Stimulated activated CD8-positive, alpha-beta memory T cell treated with anti-CD3 and anti-CD28 coated beads, Interleukin-12 subunit alpha, Interleukin-12 subunit beta, amount 100 ng/mL, for 24 hours (primary cell): Measurements from ENCODE around the gene KIF6.

Experiments used
- DNase-seq: peaks from one replicate; pipeline ENCODE4 v3.0.0-alpha.2; 2020; ENCODE audit errors: extremely low read depth

Gene KIF6

DNA sequence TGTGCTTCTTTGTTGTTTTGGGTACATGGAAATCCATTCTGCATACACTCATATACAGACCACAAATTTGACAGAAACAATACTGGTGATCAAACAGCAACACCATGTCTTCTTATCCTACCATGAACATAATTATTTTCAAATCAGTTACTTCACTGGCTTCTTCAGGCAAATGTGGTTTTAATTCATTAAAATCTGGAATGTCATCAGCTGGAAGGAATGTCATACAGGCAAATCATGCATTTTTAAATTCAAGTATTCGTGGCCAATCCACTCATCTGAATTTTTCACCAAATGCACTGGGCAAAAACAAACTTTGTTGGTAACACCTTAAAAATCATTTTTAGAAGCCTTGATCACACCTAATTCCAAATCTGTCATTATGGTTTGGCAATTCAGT is 59.3 kb downstream of the KIF6 start:
- no peak for DNase-seq

DNA sequence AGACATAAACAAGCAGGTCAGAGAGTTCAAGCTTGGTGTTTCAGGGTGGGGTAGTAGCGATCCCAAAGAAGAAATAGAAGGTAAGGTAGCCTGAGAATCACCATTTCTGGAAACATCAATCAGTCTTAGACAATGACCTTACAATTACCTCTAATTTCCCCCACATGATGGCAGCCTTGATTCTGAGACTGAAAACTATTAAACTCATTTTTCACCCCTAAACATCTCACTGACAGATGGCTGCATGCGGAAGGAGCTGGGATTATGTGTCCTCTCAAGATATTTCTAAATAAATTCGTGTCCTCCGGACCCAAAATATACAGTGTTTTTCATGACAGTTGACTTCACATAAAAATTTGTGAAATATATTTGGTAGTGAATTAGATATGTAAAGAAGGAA is 61.0 kb downstream of the KIF6 start:
- DNase-seq = no peak

DNA sequence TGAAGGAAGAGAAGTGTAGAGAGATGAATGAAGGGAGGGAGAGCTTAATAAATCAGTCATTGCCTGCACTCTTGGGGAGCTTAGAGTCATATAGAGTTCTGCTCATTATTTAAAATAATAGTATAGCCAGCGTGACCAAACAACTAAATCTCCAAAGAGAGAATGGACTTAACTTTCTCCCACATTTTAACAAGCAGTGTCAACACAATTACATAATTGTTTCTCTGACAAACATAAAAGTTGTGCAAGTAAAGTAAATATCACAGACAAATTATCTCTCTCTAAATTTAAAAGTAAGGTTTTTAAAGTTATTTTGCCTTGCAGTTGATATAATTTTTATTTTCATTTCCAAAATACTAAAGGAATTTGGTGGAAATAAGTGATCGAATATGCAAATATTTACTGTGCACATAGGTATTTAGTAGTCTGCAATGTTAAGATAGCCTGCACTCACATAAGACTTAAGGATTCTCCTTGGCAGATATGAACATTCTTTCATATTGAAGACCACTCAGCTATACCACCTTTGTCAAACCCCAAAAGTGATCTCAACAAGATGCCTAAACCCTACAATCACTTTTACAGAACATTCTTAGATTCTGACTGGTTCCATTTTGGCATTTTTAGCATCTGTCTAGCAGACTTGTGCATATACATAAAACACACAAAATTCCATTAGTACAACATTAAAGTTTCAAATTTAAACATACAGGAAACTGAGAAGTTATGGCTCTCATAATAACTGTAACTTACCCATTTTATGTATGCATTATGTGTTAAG is 67.7 kb downstream of the KIF6 start:
- DNase-seq = no peak

DNA sequence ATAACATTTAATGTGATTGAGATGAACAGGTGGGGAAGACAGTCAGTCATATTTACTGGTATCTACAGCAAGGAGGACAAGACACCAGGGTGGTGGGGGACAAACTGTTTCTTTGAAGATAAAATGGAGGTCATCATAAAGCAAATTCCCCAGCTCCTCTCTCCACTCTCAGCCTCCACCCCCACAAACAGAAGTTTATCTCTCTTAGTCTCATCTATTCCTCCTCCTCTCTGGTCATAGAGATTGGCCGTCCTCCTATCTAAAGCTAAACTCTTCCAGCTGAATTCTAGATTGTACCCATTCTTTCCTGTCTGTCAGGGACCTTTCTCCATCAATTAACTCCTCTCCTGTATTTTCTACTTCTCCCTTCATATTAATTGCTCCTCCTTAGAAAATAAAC is 71.1 kb downstream of the KIF6 start:
- no peak for DNase-seq

DNA sequence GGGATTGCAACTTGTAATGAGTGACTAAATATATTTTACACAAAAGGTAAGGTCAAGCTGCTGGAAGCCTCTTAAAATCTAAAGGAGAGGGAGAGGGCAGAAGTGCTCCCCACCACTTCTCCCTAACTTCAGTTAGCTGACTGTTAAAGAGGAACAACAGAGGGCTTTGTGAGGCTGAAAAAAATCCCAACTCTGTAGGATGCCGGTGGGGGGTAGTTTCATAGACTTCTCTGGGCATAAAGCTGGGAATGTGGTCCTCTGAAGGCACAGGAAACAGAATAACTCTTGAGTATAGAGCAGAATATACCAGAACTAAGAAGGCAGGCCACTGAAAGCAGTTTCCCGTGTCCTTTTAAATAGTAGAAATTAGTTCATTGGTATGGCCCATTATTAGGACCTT is 71.6 kb downstream of the KIF6 start:
- DNase-seq = no peak

DNA sequence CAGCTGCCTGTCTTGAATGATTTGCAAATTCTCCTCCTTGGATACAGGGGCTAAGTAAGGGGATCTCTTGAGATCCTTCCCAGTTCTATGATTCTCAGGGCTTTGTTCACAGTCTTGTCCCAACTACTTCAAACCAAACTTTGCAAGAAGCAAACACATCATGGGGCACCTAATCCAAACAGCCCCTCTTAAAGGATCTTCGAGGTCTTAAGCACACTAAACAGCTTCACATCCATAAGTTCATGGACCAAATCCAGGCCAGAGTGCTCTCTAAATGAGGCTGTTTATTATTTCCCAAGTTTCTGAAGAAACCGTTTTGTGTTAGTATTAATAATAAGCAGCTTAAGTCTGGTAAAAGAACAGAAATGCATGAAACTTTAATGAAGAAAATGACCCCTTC is 75.2 kb downstream of the KIF6 start:
- no peak for DNase-seq

DNA sequence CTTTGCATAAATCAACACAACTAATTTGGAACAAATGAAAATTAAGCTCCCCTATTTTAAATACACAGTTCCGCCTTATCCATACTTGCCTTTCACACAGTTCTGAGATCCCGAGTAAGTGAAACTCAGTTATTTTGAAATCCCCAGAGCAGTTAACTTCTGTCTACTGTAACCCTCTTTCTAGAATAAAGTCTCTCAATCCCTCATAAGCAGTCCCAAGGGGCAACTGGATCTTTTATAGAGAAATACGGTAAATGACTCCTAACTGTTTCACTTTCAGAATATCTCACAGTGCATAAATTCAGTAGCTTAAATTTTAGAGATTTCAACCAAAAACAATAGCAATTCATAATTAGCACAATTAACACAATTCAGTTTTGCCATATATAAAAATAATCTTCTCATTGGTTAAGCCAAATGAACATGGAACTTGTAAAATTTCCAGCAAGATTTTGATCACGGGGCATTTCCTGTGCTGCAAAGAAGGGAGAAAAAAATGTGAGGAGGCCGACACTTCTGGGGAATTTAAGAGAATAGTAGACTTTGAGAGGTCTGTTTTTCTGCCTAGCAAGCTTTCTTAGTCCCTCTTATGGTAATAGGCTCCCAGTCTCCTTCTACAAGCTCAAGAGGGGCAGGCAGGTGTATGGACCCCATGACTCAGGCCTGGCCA is 78.3 kb downstream of the KIF6 start:
- DNase-seq = no peak

DNA sequence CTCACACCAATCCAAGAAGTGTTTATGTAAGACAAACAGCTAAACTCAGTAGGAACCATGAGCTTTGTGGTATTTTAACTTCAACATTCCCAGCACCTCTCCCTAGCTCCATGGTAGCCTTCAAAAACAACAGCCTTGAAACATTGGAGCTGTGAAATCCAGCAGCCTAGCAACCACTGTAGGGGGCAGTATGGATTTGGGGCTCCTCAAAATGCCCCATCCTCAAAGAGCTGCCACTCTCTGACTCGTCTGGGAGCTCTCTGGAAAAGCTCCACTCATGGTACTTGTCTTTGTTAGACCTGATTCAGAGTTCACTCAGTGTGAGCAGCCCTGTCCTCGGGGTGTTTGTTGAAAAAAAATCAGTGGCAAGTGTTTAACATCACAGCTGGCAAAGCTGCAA is 82.9 kb downstream of the KIF6 start:
- DNase-seq = no peak

DNA sequence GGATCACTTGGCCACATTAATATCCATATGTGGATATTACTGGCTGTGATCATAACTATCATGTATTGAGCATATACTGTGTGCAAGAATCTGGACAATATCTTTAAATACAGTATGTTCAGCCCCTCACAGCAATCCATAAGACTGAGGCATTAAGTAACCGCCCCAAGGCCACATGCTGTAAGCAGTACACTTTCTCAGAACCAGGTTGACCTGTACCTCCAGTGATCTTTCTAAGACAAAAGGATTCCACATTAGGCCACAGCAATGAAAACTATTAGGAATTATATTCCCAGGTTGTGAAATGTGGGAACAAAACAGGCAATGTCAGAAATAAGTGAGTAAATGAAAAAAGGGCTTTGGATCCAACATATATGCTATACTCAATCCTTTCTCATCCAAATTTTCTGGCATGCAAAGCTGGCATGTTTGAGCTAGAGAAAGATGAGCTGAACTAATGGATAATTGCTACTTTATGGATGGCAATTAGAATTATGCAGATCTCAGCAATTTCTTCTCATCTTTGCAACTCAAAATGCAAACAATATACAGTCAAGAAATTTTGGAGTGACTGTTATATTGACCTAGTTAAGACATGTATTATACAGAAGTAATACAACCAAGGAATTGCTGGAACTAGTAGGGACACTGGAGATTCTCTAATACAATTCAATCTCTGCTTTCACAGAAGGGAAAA is 86.9 kb downstream of the KIF6 start:
- DNase-seq = no peak

DNA sequence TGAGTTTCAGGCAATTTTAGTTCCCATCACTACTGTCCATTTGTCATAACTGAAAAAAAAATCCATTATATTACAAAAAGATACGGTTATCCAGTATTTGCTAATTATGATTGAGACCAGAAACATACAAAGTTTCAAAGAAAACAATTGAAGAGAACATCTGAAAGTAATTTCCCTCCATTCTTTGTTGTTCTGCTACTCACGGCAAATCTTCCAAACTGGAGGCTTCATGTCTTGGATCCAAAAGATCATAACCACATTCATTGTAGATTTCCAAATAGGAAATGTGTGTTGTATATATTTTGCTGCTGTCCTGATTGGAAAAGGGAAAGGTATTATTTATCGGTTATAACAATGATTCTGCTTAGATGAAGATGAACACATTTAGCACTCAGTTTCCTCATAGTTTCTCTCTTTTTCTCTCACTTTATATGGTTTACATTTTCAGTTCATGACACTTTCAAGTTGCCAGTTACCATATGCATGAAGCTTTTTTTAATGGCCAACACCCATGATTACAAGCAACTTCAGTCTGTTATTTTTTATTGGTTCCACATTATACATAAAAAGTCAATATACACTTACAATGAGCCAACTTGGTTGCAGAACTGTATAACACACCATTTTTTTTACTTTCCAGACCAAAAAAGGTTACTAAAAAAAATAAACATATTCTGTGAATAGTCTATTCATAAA is 90.4 kb downstream of the KIF6 start:
- DNase-seq = no peak

DNA sequence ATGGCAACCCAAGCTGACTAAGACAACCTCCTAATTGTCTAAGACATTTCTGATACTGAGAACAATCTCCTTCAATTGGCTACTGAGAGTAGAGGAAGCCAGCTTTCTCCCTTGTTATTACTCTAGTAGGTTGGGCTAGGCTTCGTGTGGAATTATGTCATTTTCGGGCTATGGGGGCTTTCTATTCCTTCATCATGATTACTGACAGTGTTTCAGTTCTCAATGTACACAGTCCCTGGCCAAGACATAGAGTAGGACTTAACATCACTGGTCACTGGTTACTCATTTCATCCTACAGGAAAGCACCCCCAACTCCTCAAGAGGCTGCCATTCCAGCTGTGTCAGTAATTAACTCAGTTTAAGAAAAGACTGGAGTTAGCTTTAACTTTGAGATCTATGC is 100.0 kb downstream of the KIF6 start:
- DNase-seq = no peak

DNA sequence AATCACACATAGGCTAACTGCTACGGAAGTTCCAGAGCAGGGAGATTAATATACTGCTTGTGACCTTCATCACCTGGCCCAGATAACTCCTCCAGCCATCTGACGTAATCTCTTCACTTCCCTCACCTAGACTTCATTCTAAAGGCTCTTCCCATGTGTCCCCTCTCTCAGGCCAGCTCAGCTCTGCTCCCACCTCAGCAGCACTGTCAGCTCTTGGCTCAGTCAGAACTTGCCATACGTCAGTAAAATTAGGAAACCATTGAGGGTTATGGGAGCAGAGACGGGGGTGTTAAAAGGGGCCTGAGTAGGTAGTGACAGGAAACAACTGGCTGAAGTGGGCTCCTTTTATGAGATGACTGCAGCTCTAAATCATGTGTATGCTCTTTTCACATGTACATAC is 101.5 kb downstream of the KIF6 start:
- no peak for DNase-seq

DNA sequence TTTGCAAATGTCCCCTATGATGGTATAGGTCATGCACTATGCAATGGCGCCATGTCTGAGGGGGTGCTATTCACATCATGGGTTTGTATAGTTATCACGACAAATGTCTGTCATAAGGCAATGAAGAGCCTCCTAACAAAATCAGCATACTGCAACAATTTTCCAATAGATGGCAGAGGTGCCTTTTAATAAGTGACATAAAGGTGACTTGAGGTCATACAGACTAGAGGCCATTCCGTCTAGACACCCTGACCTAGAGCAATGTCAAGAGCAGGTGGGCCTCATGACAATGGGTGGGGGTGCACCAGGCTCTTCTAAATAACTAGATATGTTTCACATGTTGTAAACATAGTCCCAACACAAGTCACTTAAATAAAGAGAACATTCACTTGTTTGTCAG is 107.7 kb downstream of the KIF6 start:
- DNase-seq = no peak

DNA sequence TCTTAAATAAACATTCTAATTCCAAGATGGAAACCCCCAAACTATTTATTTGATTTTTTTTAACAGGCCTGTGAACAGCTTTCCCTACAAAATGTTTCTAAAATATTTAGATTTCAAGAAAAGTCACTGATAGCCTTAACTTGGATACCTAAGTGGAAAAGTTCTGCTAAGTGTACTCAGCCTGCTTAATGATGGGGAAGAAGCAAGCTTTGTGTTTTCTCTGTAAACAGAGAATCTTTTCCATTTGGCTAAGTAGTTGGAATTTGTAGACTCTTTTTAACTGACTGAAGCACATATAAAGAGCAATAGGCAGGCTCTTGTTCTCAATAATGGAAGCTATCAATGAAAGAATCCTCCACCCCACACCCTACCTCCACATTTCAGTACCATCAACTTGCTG is 108.2 kb downstream of the KIF6 start:
- no peak for DNase-seq

DNA sequence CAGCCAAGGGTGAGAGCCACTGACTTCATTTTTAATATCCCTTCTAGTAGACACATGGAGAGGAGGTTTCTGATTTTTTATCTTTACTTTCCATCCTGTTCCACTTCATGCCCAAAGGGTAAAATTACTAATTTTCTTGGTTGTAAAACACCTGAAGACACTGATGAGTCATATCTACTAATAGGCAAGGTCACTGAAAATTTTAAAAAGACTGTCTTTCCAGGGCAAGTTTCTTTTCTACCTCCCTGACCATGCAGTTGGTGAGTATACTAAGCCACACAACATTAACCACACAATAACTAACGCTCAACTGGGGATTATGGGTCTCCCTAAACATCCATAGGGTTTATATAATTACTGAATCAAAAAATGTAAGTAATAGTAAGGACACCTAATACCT is 109.6 kb downstream of the KIF6 start:
- no peak for DNase-seq

DNA sequence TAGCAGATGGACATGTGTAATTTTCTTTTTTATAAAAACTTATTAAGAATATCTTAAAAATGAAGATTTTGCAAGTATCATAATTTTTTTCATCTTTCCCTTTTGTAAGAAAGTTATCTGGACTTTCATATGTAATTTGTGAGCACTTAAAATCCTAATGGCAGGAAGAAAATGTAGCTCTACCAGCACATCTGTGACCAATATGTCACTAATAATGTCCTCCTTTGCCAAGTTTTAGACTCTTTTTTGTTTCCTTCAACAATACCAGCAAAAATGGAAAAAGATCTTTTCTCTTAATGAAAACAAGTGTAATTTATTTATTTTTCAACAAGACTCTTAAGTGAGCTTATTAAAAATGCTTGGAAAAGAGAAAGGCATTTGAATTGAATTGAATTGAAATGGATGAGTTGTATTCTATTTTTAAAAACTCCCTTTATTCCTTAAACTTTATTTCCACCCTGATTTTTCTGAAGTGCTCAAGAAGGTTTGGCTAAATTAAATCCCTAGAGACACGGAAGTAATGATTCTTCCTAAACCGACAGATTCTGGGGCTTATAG is 110.7 kb downstream of the KIF6 start:
- DNase-seq = no peak

DNA sequence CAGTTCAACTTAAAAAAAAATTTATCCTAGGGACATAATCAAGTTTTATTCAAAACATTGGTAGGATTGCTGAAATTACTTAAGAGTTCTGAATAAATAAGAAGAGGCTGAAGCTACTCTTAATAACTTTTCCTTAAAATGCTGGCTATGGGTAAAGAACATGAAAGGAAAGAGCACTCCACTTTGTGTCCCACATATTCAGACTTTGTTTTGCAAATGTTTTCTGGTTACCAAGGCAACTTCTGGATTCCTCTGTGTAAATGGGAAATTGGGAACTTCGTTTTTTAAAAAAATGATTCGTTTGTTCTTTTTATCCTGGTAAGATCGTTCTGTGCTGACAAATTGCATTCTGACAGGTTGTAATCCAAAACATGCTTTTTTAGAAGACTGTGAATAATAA is 115.0 kb downstream of the KIF6 start:
- DNase-seq = no peak

DNA sequence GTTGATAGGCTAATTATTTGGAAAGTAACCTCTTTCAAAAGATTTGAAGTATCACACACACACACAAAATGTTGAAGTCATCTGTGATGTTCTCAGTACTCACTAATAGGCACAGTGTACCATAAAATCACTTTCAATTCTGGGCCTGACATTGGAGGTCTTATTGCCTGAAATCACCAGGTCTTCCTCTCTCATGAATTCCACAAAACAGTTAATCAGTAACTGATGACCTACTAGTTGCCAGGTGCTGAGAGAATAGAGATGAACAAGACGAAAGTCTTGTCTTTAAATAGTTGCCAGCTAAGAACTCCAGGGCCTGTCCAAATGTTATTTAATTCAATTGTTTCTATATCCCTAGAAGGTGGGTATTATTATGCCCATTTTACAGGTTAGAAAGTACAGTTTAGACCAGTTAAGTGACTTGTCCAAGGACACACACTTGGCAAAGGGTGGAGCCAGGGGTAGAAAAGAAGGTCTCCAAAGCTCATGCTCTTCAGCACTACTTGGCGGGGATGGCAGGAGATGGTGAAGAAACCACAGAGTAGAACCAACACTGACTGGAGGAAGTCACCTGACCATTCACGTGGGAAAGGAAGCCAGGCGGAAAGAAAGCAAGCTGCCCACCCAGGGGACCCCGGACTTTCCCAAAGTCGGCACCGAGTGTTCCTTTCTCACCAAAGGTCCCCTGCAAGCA is 116.4 kb downstream of the KIF6 start:
- no peak for DNase-seq

DNA sequence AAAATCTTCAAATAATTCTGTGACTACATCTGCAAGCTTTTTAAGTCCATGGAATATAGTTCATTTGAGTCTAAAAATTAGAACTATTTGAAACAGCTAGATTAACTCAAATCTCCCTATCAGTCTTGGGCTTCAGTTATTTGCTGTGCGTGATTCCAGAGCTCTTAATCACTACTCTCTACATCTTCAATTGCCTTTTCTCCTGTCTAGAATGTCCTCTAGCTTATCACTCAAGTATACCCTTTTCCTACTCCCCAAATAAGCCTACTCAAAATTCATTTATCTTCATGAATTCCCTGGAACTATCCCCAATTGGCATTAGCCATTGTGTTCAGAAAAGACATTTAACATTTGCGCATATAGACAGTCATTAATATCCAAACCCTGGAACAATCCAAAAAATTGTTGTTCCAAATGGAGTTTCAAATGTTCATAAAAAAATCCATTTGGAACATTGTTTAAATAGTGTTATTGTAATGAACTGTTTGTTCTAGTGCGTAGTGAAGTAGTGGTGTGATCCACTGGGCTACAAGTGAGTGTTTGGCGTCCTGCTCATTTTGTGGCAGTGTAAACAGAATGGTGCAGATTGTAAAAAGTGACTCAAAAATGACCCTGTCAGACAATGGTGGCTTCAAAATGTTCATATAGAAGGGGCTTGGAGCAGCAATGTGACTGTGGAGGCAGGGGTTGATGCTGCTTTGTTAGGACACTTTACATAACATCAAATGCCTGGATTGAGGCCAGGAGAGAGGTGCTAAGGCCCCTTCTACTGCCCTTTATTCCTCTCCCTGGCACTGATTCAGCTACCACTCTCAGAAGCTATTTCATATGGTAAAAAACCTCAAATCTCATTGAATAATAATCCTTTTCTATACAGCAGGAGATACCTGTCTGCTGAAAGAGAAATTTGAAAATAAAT is 122.3 kb downstream of the KIF6 start:
- no peak for DNase-seq

DNA sequence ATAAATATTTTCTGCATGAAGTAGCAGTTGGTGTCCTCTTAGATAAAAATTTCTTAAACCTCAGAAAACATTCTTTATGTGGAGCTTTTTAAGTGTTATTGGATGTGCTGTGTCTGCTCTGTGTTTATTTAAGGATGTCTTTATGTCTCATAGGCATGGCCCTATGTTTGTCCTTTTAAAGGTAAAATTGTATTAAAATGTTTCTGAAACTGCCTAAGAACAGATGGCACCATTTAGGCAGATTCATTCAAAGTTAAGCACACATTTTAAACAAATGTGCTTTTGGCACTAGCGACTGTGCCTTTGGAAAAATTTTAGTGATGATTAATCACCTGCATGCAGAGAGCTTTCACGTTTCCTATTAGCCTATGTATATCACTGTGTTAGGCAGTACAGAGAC is 125.2 kb downstream of the KIF6 start:
- no peak for DNase-seq

DNA sequence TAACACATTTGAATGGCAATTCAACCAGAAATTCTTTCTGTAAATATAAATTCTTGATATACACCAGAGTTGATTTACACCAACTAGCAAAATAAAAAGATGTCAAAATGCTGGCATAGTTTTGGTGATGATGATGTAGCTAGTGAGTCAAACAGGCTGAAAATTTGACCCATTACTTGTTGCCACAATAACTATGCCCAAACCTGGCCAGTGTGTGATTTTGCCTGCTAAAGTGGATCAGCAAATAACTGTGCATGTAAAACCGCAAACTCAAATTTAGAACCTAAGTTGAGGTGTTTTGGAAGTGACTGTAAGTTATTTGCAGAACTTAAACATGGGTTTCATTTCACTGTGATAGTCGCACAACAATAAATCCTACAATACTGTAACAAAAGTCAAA is 125.9 kb downstream of the KIF6 start:
- DNase-seq = no peak
